Ovary (tissue), 9 donors: ENCODE data around the gene UBFD1. TPM values are rescaled to one million over a fixed set of nuclear protein-coding genes. Genes with fewer than 3 reads are reported as not detected.

Source experiments
- DNase-seq, 5 donors: peaks; one replicate each; pipeline ENCODE4 v3.0.0-alpha.2; 2019 to 2020
- H3K27ac ChIP-seq, 2 donors: fragments of 200-600 bp; one replicate each; pipeline versions ENCODE4 v1.5.1 to v1.8.0; 2019 to 2022
- H3K27me3 ChIP-seq: fragments of 200-600 bp; one replicate; pipeline ENCODE4 v1.8.0; 2022
- H3K36me3 ChIP-seq: fragments of 200-600 bp; sonication (generic); one replicate; pipeline ENCODE4 v1.5.1; 2019
- H3K4me1 ChIP-seq: one replicate; pipeline ENCODE4 v1.8.1; 2013; ENCODE audit warnings: mild to moderate bottlenecking, moderate library complexity; ENCODE audit not compliant: insufficient read depth
- H3K4me3 ChIP-seq: fragments of 200-600 bp; sonication (generic); one replicate; pipeline ENCODE4 v1.5.1; 2017
- H3K9me3 ChIP-seq, 2 donors: fragments of 200-600 bp in 1 of 2; sonication (generic) in 1 of 2; one replicate each; pipeline versions ENCODE4 v1.5.1 to v1.8.1; 2013 to 2019; ENCODE audit warnings: mild to moderate bottlenecking in 1 of 2, moderate library complexity in 1 of 2
- EP300 ChIP-seq: sonication (generic); formaldehyde crosslinking; IDR thresholded peaks from one replicate; pipeline ENCODE4 v1.6.1; 2017; ENCODE audit warnings: antibody characterized with exemption
- POLR2A ChIP-seq: fragments of 450-650 bp; IDR thresholded peaks from one replicate; pipeline ENCODE4 v1.6.1; 2017; ENCODE audit warnings: antibody characterized with exemption, mild to moderate bottlenecking, moderate library complexity
- WGBS, 3 donors: extraction: QIAGEN DNeasy Blood & Tissue Kit in 1 of 3; methylation state at CpG; one replicate each; pipeline versions ENCODE4 v1.1.5 to v1.1.7; 2013 to 2017; 5-methylcytosine and 5-hydroxymethylcytosine counted together
- intact Hi-C, 4 donors: fragments of 100-400 bp; cut with DNase I; formaldehyde crosslinking; loops; one replicate each; pipeline versions ENCODE4 v1.11.0 to v1.15.1; 2022 to 2023
- polyA plus RNA-seq, 2 donors: library from polyadenylated mRNA; stranded (reverse); fragments of 200-250 nt in 1 of 2; fragments of 350-450 nt in 1 of 2; fragmentation: Illumina TruSeq in 1 of 2; extraction: RNeasy Lipid Tissue Mini Kit (QIAGEN cat#74804) in 1 of 2; gene quantifications; one replicate each; pipeline ENCODE4 v1.2.3, GENCODE V29; 2013 to 2014
- total RNA-seq, 7 donors: library from RNA; depleted of rRNA in 2 of 7; stranded (reverse); fragments of >200 nt in 2 of 7; fragmentation: NEBNext Ultra II Directional in 3 of 7; extraction: Animal tissue kit (Norgen Biotek cat#: 25700) in 3 of 7; gene quantifications; one replicate each; pipeline versions ENCODE4 v1.1.0 to v1.2.4, GENCODE V29; 2016 to 2023
- TF ChIP-seq, protein P1 (sequence below), 3 donors: fragments of 450-650 bp in 2 of 3; fragments of 200-600 bp in 1 of 3; IDR thresholded peaks; one replicate each; pipeline versions ENCODE4 v1.5.1 to v1.8.0; 2016 to 2022; ENCODE audit warnings: antibody characterized with exemption in 3 of 3, mild to moderate bottlenecking in 1 of 3
- donor health status: DM: no; HTN: no; CAD: no; lungs with moderate emphysema.
- donor health status: DM: no; HTN: no; CAD: no.
- donor health status: Bipolar disorder and iron deficiency.
- donor health status: DM: yes; HTN: yes; CAD: no.
- donor health status: DM: no; HTN: no; CAD: no.
- donor health status: DM: yes; HTN: yes; CAD: no.

The UBFD1 gene
- total and polyA plus RNA-seq, 9 donors: 13.8 to 67.4 (median 54.0) TPM

DNA sequence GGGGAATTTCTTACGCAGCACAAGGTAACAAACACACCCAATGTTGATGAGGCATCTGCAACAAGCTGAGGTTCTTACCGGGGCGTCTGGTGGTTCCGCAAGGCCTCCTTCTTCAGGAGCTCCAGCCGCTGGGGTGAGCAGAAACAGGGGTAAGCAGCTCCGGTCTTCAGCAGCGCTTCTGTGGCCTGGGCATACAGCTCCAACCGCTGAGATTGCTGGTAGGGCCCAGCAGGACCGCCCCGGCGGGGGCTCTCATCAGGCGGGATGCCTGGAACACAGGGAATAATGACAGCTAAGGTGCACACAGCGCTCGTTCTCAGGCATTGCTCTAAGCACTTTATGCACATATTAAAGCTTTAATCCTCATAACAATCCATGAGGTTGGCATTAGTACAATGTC lies 13.1 kb upstream of the UBFD1 start:
- intact Hi-C loops: no loop called here

DNA sequence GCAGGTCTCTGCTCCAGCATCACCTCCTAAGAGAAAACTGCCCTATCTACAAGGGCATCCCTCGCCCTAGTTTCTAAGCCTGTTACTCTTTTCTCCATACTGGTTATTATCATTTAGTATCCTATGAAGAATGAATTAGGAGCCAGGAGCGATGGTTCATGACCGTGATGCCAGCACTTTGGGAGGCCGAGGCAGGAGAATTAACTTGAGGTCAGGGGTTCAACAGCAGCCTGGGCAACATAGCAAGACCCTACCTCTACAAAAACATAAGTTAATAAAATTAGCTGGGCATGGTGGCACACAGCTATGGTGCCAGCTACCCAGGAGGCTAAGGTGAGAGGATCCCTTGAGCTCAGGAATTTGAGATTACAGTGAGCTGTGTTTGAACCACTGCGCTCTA lies 7.6 kb upstream of the UBFD1 start:
- TF ChIP-seq EP300 (no peak), POLR2A (no peak)
- TF ChIP-seq, protein P1, sequence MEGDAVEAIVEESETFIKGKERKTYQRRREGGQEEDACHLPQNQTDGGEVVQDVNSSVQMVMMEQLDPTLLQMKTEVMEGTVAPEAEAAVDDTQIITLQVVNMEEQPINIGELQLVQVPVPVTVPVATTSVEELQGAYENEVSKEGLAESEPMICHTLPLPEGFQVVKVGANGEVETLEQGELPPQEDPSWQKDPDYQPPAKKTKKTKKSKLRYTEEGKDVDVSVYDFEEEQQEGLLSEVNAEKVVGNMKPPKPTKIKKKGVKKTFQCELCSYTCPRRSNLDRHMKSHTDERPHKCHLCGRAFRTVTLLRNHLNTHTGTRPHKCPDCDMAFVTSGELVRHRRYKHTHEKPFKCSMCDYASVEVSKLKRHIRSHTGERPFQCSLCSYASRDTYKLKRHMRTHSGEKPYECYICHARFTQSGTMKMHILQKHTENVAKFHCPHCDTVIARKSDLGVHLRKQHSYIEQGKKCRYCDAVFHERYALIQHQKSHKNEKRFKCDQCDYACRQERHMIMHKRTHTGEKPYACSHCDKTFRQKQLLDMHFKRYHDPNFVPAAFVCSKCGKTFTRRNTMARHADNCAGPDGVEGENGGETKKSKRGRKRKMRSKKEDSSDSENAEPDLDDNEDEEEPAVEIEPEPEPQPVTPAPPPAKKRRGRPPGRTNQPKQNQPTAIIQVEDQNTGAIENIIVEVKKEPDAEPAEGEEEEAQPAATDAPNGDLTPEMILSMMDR (IDR thresholded peaks at IDR 0.05): no peak
- intact Hi-C loops: loop anchor here in 2 of 4 donors (10.0 kb wide), 2 partner anchors 45 to 85 kb away; no protein-coding TSS in a partner anchor
- Histone ChIP-seq H3K27ac (no peak overlapping the region), H3K27me3 (no peaks in the 10 kb centered on the region), H3K9me3 (no peaks in the 10 kb centered on the region), H3K36me3 (no peaks in the 10 kb centered on the region), H3K4me3 (no peak overlapping the region), H3K4me1 (no peaks in the 10 kb centered on the region)
- no peak for DNase-seq
- 95 to 96% (median 96%) methylated on average over 5 of the region's 5 CpGs for WGBS, 3 donors

More for the DNA sequence above, 13.1 kb upstream of the UBFD1 start:
- TF ChIP-seq POLR2A: no peak
- TF ChIP-seq EP300: no peak
- TF ChIP-seq, protein P1 (IDR thresholded peaks at IDR 0.05): no peak
- no peak for DNase-seq
- Histone ChIP-seq H3K27ac (no peak overlapping the region), H3K27me3 (no peaks in the 10 kb centered on the region), H3K9me3 (no peaks in the 10 kb centered on the region), H3K4me1 (no peaks in the 10 kb centered on the region), H3K36me3 (no peaks in the 10 kb centered on the region), H3K4me3 (no peak overlapping the region)
- 91 to 94% (median 92%) methylated on average over 14 of the region's 14 CpGs for WGBS, 3 donors

DNA sequence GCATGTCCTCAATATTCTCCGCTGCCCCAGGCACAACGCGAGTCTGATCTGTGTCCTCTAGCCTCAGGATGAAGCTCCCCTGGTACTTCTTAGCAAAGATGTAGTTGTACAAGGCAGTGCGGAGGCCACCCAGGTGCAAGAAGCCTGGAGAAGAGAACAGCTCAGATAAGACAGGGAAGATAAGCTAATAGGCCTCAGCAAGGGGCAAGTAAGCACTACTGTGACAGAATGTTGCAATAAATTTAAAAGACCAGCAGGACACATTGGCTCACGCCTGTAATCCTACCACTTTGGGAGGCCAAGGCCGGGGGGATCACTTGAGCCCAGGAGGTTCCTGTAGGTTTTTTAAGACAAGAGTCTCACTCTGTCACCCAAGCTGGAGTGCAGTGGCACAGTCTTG lies 5.4 kb upstream of the UBFD1 start:
- no peak overlapping the region for H3K4me3 ChIP-seq
- H3K27ac ChIP-seq: no peak overlapping the region
- H3K27me3 ChIP-seq: no peaks in the 10 kb centered on the region
- TF ChIP-seq, protein P1 (IDR thresholded peaks at IDR 0.05): no peak
- TF ChIP-seq EP300: no peak
- no peak for TF ChIP-seq POLR2A
- H3K36me3 ChIP-seq: no peaks in the 10 kb centered on the region
- 73 to 84% (median 73%) methylated on average over 6 of the region's 6 CpGs for WGBS, 3 donors
- H3K4me1 ChIP-seq: no peaks in the 10 kb centered on the region
- no peaks in the 10 kb centered on the region for H3K9me3 ChIP-seq
- intact Hi-C loops: loop anchor here in 2 of 4 donors (10.0 kb wide), 2 partner anchors 47 to 87 kb away; no protein-coding TSS in a partner anchor
- DNase-seq: no peak

DNA sequence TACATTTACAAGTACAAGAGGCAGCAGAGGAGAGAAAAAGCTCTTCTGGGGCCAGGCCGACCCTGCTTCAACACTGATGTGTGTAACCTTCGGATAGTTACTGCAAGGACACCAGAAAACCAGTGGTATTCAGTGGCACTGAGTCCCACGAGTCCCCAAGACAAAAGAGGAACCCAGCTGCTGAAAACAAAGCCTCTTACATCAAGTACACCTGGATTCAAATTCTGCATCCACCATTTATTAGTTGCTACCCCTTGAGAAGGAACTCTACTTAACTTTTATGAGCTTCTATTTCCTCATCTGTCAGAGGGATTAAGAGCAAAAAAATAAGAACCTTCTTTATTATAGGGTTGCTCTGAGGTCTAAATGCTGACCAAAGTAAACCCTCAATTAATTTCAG lies 3.0 kb upstream of the UBFD1 start:
- Histone ChIP-seq H3K27ac (no peak overlapping the region), H3K9me3 (no peaks in the 10 kb centered on the region), H3K36me3 (no peaks in the 10 kb centered on the region), H3K27me3 (no peaks in the 10 kb centered on the region), H3K4me3 (no peak overlapping the region), H3K4me1 (no peaks in the 10 kb centered on the region)
- 77 to 80% (median 77%) methylated on average over 3 of the region's 3 CpGs for WGBS, 3 donors
- no peak for DNase-seq
- TF ChIP-seq POLR2A: no peak
- TF ChIP-seq, protein P1 (IDR thresholded peaks at IDR 0.05): no peak
- no peak for TF ChIP-seq EP300
- intact Hi-C loops: loop anchor here in 2 of 4 donors (10.0 kb wide), 2 partner anchors 50 to 90 kb away; no protein-coding TSS in a partner anchor
